Smooth muscle cell (in vitro differentiated cells): ENCODE data around the gene SGTA. TPM values are rescaled to one million over a fixed set of nuclear protein-coding genes. Genes with fewer than 3 reads are reported as not detected.
"Not testable (repeated sequence)": the region's sequence is repeated elsewhere in the genome, so short reads cannot be mapped to it uniquely, and the experiment has no call there.

Source experiments
- DNase-seq: peaks from one replicate; lab custom pipeline; 2025; ENCODE audit not compliant: unreplicated experiment; lab: John Stamatoyannopoulos, UW
- H2AFZ ChIP-seq: fragments of 200-600 bp; sonication (generic); 2 replicates; pipeline ENCODE4 v1.6.0; 2016; ENCODE audit warnings: antibody characterized with exemption, low read depth, mild to moderate bottlenecking
- H3F3A ChIP-seq: fragments of 200-600 bp; sonication (generic); 2 replicates; pipeline ENCODE4 v1.6.0; 2017; ENCODE audit warnings: antibody characterized with exemption, low read depth
- H3K27ac ChIP-seq: fragments of 200-600 bp; sonication (generic); 2 replicates; pipeline ENCODE4 v1.5.1; 2016; ENCODE audit warnings: low read depth, mild to moderate bottlenecking
- H3K27me3 ChIP-seq: fragments of 200-600 bp; sonication (generic); 2 replicates; pipeline ENCODE4 v1.6.1; 2016; ENCODE audit warnings: low read depth, mild to moderate bottlenecking
- H3K36me3 ChIP-seq: fragments of 200-600 bp; sonication (generic); 2 replicates; pipeline ENCODE4 v1.5.1; 2016; ENCODE audit warnings: low read depth
- H3K4me1 ChIP-seq: fragments of 200-600 bp; sonication (generic); 2 replicates; pipeline ENCODE4 v1.5.1; 2016; ENCODE audit warnings: low read depth
- H3K4me2 ChIP-seq: fragments of 200-600 bp; sonication (generic); 2 replicates; pipeline ENCODE4 v1.6.0; 2016; ENCODE audit warnings: mild to moderate bottlenecking
- H3K4me3 ChIP-seq: fragments of 200-600 bp; sonication (generic); 2 replicates; pipeline ENCODE4 v1.5.1; 2016; ENCODE audit warnings: mild to moderate bottlenecking
- H3K79me2 ChIP-seq: fragments of 200-600 bp; sonication (generic); 2 replicates; pipeline ENCODE4 v1.6.0; 2016; ENCODE audit warnings: low read depth, mild to moderate bottlenecking
- H3K9ac ChIP-seq: fragments of 200-600 bp; sonication (generic); 2 replicates; pipeline ENCODE4 v1.6.0; 2016; ENCODE audit warnings: low read depth
- H3K9me3 ChIP-seq: fragments of 200-600 bp; sonication (generic); replicated peaks from 2 replicates; pipeline ENCODE4 v1.5.1; 2016; ENCODE audit warnings: low read depth
- H4K20me1 ChIP-seq: fragments of 200-600 bp; sonication (generic); 2 replicates; pipeline ENCODE4 v1.6.0; 2016; ENCODE audit warnings: low read depth
- CTCF ChIP-seq: fragments of 200-600 bp; sonication (generic); IDR thresholded peaks from 2 replicates; pipeline ENCODE4 v1.5.1; 2017; ENCODE audit warnings: borderline replicate concordance, mild to moderate bottlenecking, antibody characterized with exemption; ENCODE audit not compliant: insufficient read depth, poor library complexity, severe bottlenecking
- WGBS: methylation state at CpG from one replicate; pipeline ENCODE4 v1.1.7; 2016; ENCODE audit warnings: low lambda C conversion rate; 5-methylcytosine and 5-hydroxymethylcytosine counted together
- polyA plus RNA-seq: library from polyadenylated mRNA; unstranded; fragments of >200 nt; fragmentation: Nextera tagmentation; extraction: Ambion mirVana; gene quantifications from 2 replicates; pipeline ENCODE4 v1.2.1, GENCODE V29; 2016
- total RNA-seq: library from RNA; depleted of rRNA; stranded (reverse); fragments of >200 nt; gene quantifications from 2 replicates; pipeline ENCODE4 v1.2.3, GENCODE V29; 2014

Gene SGTA
- total and polyA plus RNA-seq, 2 experiments from 2014 or later, result 34.4 to 71.2 TPM

GRCh38 chr19:2795827-2796658 is 13.0 kb upstream of the SGTA start:
- Histone ChIP-seq H3K27ac (no peak overlapping the region), H3K4me2 (no peak overlapping the region), H3K79me2 (no peaks in the 10 kb centered on the region), H3K36me3 (no peaks in the 10 kb centered on the region), H3K4me1 (no peaks in the 10 kb centered on the region), H2AFZ (no peak overlapping the region), H3F3A (no peaks in the 10 kb centered on the region), H3K4me3 (no peak overlapping the region), H4K20me1 (peaks cover 22% of the 10 kb centered on the region), H3K27me3 (no peaks in the 10 kb centered on the region), H3K9ac (no peak overlapping the region), H3K9me3 (no peaks in the 10 kb centered on the region)
- DNase-seq, result no peak
- no peak for TF ChIP-seq CTCF
- 92% methylated on average over 25 of the region's 27 CpGs for WGBS

GRCh38 chr19:2793577-2793976 is 10.5 kb upstream of the SGTA start:
- 99% methylated on average over 12 of the region's 12 CpGs for WGBS
- peaks cover 3% of the 10 kb centered on the region for H3K79me2 ChIP-seq
- no peak for TF ChIP-seq CTCF
- no peak overlapping the region for H2AFZ ChIP-seq
- H3K9ac ChIP-seq, result no peak overlapping the region
- no peak overlapping the region for H3K27ac ChIP-seq
- no peak for DNase-seq
- H3K4me2 ChIP-seq, result no peak overlapping the region
- H3K9me3 ChIP-seq, result no peaks in the 10 kb centered on the region
- H3K27me3 ChIP-seq, result no peaks in the 10 kb centered on the region
- H3F3A ChIP-seq, result no peaks in the 10 kb centered on the region
- no peak overlapping the region for H3K4me3 ChIP-seq
- peaks cover 15% of the 10 kb centered on the region for H4K20me1 ChIP-seq
- no peaks in the 10 kb centered on the region for H3K4me1 ChIP-seq
- no peaks in the 10 kb centered on the region for H3K36me3 ChIP-seq

GRCh38 chr19:2793126-2793525 is 10.1 kb upstream of the SGTA start:
- H3K27me3 ChIP-seq, result no peaks in the 10 kb centered on the region
- WGBS, result 95% methylated on average over 7 of the region's 7 CpGs
- TF ChIP-seq CTCF, result no peak

GRCh38 chr19:2792666-2793065 is 9.6 kb upstream of the SGTA start:
- not testable (repeated sequence) for H3K9ac ChIP-seq, H3F3A ChIP-seq, H3K4me2 ChIP-seq, H2AFZ ChIP-seq, H3K36me3 ChIP-seq, H3K4me1 ChIP-seq, H3K9me3 ChIP-seq, H3K27ac ChIP-seq, H3K27me3 ChIP-seq, DNase-seq, H3K4me3 ChIP-seq
- H4K20me1 ChIP-seq, result peaks cover 11% of the 10 kb centered on the region
- H3K79me2 ChIP-seq, result peaks cover 11% of the 10 kb centered on the region
- WGBS, result 97% methylated on average over 10 of the region's 10 CpGs

More at GRCh38 chr19:2793126-2793525, 10.1 kb upstream of the SGTA start:
- H3K4me3 ChIP-seq, result no peak overlapping the region
- H3K9me3 ChIP-seq, result no peaks in the 10 kb centered on the region
- no peak overlapping the region for H2AFZ ChIP-seq
- H3K36me3 ChIP-seq, result no peaks in the 10 kb centered on the region
- no peak overlapping the region for H3K9ac ChIP-seq
- peaks cover 6% of the 10 kb centered on the region for H3K79me2 ChIP-seq
- H3K4me2 ChIP-seq, result no peak overlapping the region
- no peaks in the 10 kb centered on the region for H3F3A ChIP-seq
- H3K27ac ChIP-seq, result no peak overlapping the region
- peaks cover 12% of the 10 kb centered on the region for H4K20me1 ChIP-seq
- no peaks in the 10 kb centered on the region for H3K4me1 ChIP-seq
- DNase-seq, result no peak
